ENCODE measurements around the gene OR13A1.
"Not testable (repeated sequence)": the region's sequence is repeated elsewhere in the genome, so short reads cannot be mapped to it uniquely, and the experiment has no call there.

The OR13A1 gene

DNA sequence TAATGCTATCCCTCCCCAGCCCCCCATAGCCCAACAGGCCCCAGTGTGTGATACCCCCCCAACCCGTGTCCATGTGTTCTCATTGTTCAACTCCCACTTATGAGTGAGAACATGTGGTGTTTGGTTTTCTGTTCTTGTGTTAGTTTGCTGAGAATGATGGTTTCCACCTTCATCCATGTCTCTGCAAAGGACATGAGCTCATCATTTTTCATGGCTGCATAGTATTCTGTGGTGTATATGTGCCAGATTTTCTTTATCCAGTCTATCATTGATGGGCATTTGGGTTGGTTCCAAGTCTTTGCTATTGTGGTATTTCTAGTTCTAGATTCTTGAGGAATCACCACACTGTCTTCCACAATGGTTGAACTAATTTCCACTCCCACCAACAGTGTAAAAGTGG, 11.5 kb upstream of the OR13A1 start:
- H3K4me3 ChIP-seq (ENCODE audit: low read length in 2 of 2); H3K9me3 ChIP-seq (replicated peaks in 1 of 2; ENCODE audit: control insufficient read depth in 2 of 2, insufficient read depth in 1 of 2, low read depth in 1 of 2, low read length in 2 of 2); H3K27me3 ChIP-seq (ENCODE audit: control insufficient read depth in 3 of 3, insufficient read depth in 3 of 3, low read depth in 1 of 3, low read length in 3 of 3); H2AK5ac ChIP-seq (ENCODE audit: low read depth, low read length); H2BK12ac ChIP-seq (ENCODE audit: low read length); DNase-seq (ENCODE audit: low spot score); H3K4ac ChIP-seq (ENCODE audit: low read length); H3K14ac ChIP-seq (ENCODE audit: low read length); H3K79me1 ChIP-seq (ENCODE audit: low read depth, low read length); H4K8ac ChIP-seq (ENCODE audit: low read depth, low read length); H3K4me1 ChIP-seq (ENCODE audit: control insufficient read depth in 2 of 2, insufficient read depth in 1 of 2, low read depth in 1 of 2, low read length in 2 of 2); H3K23ac ChIP-seq (ENCODE audit: low read depth, low read length, poor library complexity); H3K4me2 ChIP-seq (ENCODE audit: insufficient read depth, low read length, poor library complexity, severe bottlenecking); H3K36me3 ChIP-seq (replicated peaks in 1 of 2; ENCODE audit: control insufficient read depth in 2 of 2, insufficient read depth in 2 of 2, low read length in 2 of 2); H3K9ac ChIP-seq (ENCODE audit: low read depth, low read length, poor library complexity); H3K27ac ChIP-seq (replicated peaks; ENCODE audit: low read length); H2BK5ac ChIP-seq (ENCODE audit: low read length); H2BK15ac ChIP-seq (ENCODE audit: low read length); H2BK120ac ChIP-seq (ENCODE audit: low read depth, low read length); H2AFZ ChIP-seq (ENCODE audit: low read length); H3K18ac ChIP-seq (ENCODE audit: low read length); H4K91ac ChIP-seq (ENCODE audit: low read depth, low read length, poor library complexity): not testable (repeated sequence)
- no CpG with 5 or more reads among the region's 1 CpG for WGBS, 2 donors (ENCODE audit: extremely low coverage in 2 of 2, insufficient read length in 2 of 2, insufficient replicate concordance in 1 of 2)

DNA sequence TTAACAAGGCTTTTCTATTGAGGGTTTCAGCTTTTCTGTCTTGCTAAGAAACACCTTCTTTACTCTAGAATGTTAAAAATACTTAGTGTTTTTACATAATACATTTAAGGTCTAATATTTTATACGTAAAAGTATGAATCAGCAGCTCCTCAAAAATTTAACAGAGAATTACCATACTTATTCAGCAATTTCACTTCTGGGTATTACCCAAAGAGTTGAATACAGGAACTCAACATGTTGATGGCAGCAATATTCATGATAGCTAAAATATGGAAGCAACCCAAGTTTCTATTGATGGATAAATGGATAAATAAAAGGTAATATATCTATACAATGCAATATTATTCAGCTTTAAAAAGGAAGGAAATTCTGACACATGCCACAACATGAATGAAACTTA, 9.7 kb upstream of the OR13A1 start:
- Histone ChIP-seq H2BK120ac (ENCODE audit: low read depth, low read length) (no peak overlapping the region), H3K4me3 (ENCODE audit: low read length in 2 of 2) (no peak overlapping the region), H2BK5ac (ENCODE audit: low read length) (no peak overlapping the region), H3K14ac (ENCODE audit: low read length) (no peak overlapping the region), H3K4me1 (ENCODE audit: control insufficient read depth in 2 of 2, insufficient read depth in 1 of 2, low read depth in 1 of 2, low read length in 2 of 2) (no peaks in the 10 kb centered on the region), H2AFZ (ENCODE audit: low read length) (no peak overlapping the region), H2AK5ac (ENCODE audit: low read depth, low read length) (no peak overlapping the region), H3K79me1 (ENCODE audit: low read depth, low read length) (no peaks in the 10 kb centered on the region), H2BK15ac (ENCODE audit: low read length) (no peak overlapping the region), H4K8ac (ENCODE audit: low read depth, low read length) (no peak overlapping the region), H2BK12ac (ENCODE audit: low read length) (no peak overlapping the region), H4K91ac (ENCODE audit: low read depth, low read length, poor library complexity) (no peak overlapping the region), H3K9me3 (replicated peaks in 1 of 2; ENCODE audit: control insufficient read depth in 2 of 2, insufficient read depth in 1 of 2, low read depth in 1 of 2, low read length in 2 of 2) (no peaks in the 10 kb centered on the region), H3K9ac (ENCODE audit: low read depth, low read length, poor library complexity) (no peak overlapping the region), H3K18ac (ENCODE audit: low read length) (no peak overlapping the region), H3K27me3 (ENCODE audit: control insufficient read depth in 3 of 3, insufficient read depth in 3 of 3, low read depth in 1 of 3, low read length in 3 of 3) (no peaks in the 10 kb centered on the region), H3K36me3 (replicated peaks in 1 of 2; ENCODE audit: control insufficient read depth in 2 of 2, insufficient read depth in 2 of 2, low read length in 2 of 2) (no peaks in the 10 kb centered on the region), H3K27ac (replicated peaks; ENCODE audit: low read length) (no peak overlapping the region), H3K4ac (ENCODE audit: low read length) (no peak overlapping the region), H3K23ac (ENCODE audit: low read depth, low read length, poor library complexity) (no peak overlapping the region), H3K4me2 (ENCODE audit: insufficient read depth, low read length, poor library complexity, severe bottlenecking) (no peak overlapping the region)
- DNase-seq (ENCODE audit: low spot score), result no peak
- no CpG with 5 or more reads among the region's 1 CpG for WGBS, 2 donors (ENCODE audit: extremely low coverage in 2 of 2, insufficient read length in 2 of 2, insufficient replicate concordance in 1 of 2)

DNA sequence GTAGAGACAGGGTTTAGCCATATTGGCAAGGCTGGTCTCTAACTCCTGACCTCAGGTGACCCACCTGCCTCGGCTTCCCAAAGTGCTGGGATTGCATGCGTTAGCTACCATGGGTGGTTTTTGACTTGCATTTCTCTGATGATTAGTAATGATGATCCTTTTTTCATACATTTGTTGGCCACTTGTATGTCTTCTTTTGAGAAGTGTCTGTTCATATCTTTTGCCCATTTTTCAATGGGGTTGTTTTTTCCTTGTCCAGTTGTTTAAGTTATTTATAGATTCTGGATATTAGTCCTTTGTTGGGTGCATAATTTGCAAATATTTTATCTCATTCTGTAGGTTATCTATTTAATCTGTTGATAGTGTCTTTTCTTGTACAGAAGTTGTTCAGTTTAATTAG, 4.3 kb upstream of the OR13A1 start:
- H2BK12ac ChIP-seq (ENCODE audit: low read length), result no peak overlapping the region
- H3K4me3 ChIP-seq (ENCODE audit: low read length in 2 of 2), result no peak overlapping the region
- no peak overlapping the region for H2AFZ ChIP-seq (ENCODE audit: low read length)
- H3K14ac ChIP-seq (ENCODE audit: low read length), result no peak overlapping the region
- no peak overlapping the region for H3K27ac ChIP-seq (replicated peaks; ENCODE audit: low read length)
- H3K4ac ChIP-seq (ENCODE audit: low read length), result no peak overlapping the region
- no peak overlapping the region for H3K18ac ChIP-seq (ENCODE audit: low read length)
- no peak overlapping the region for H2BK5ac ChIP-seq (ENCODE audit: low read length)
- H2BK15ac ChIP-seq (ENCODE audit: low read length), result no peak overlapping the region
- no peaks in the 10 kb centered on the region for H3K27me3 ChIP-seq (ENCODE audit: control insufficient read depth in 3 of 3, insufficient read depth in 3 of 3, low read depth in 1 of 3, low read length in 3 of 3)
- H3K36me3 ChIP-seq (replicated peaks in 1 of 2; ENCODE audit: control insufficient read depth in 2 of 2, insufficient read depth in 2 of 2, low read length in 2 of 2), result no peaks in the 10 kb centered on the region
- no peak overlapping the region for H2BK120ac ChIP-seq (ENCODE audit: low read depth, low read length)
- no peak overlapping the region for H4K8ac ChIP-seq (ENCODE audit: low read depth, low read length)
- no peak for DNase-seq (ENCODE audit: low spot score)
- H3K79me1 ChIP-seq (ENCODE audit: low read depth, low read length), result no peaks in the 10 kb centered on the region
- no peaks in the 10 kb centered on the region for H3K4me1 ChIP-seq (ENCODE audit: control insufficient read depth in 2 of 2, insufficient read depth in 1 of 2, low read depth in 1 of 2, low read length in 2 of 2)
- no peak overlapping the region for H3K4me2 ChIP-seq (ENCODE audit: insufficient read depth, low read length, poor library complexity, severe bottlenecking)
- H3K23ac ChIP-seq (ENCODE audit: low read depth, low read length, poor library complexity), result no peak overlapping the region
- no peak overlapping the region for H3K9ac ChIP-seq (ENCODE audit: low read depth, low read length, poor library complexity)
- H2AK5ac ChIP-seq (ENCODE audit: low read depth, low read length), result no peak overlapping the region
- no peak overlapping the region for H4K91ac ChIP-seq (ENCODE audit: low read depth, low read length, poor library complexity)
- no peaks in the 10 kb centered on the region for H3K9me3 ChIP-seq (replicated peaks in 1 of 2; ENCODE audit: control insufficient read depth in 2 of 2, insufficient read depth in 1 of 2, low read depth in 1 of 2, low read length in 2 of 2)
- no CpG with 5 or more reads among the region's 2 CpGs for WGBS, 2 donors (ENCODE audit: extremely low coverage in 2 of 2, insufficient read length in 2 of 2, insufficient replicate concordance in 1 of 2)

DNA sequence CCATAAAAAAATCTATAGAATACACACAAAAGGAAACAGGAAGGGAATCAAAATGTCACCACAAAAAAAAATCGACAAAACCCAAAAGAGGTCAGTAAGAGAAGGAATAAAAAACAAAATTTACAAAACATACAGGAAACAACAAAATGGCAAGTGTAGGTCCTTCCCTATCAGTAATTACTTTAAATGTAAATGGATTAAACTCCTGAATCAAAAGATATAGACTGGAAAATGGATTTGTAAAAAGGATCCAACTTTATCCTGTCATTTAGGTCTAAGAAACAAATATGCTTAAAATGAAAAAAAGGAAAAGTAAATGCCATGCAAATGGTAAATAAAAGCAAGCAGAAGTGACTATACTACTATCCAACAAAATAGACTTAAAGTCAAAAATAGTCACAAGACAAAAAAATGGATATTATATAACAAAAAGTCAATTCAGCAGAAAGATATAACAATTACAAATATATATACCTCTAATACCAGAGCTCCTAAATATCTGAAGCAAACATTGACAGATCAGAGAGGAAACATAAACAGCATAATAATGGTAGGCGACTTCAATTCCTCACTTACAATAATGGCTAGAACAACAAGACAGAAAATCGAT, 2.0 kb downstream of the OR13A1 start:
- H3K23ac ChIP-seq (ENCODE audit: low read depth, low read length, poor library complexity), result no peak overlapping the region
- no peaks in the 10 kb centered on the region for H3K4me1 ChIP-seq (ENCODE audit: control insufficient read depth in 2 of 2, insufficient read depth in 1 of 2, low read depth in 1 of 2, low read length in 2 of 2)
- no peak overlapping the region for H2AFZ ChIP-seq (ENCODE audit: low read length)
- no peaks in the 10 kb centered on the region for H3K36me3 ChIP-seq (replicated peaks in 1 of 2; ENCODE audit: control insufficient read depth in 2 of 2, insufficient read depth in 2 of 2, low read length in 2 of 2)
- no peak overlapping the region for H2BK5ac ChIP-seq (ENCODE audit: low read length)
- no peak overlapping the region for H3K18ac ChIP-seq (ENCODE audit: low read length)
- no peak overlapping the region for H4K91ac ChIP-seq (ENCODE audit: low read depth, low read length, poor library complexity)
- H4K8ac ChIP-seq (ENCODE audit: low read depth, low read length), result no peak overlapping the region
- no peak overlapping the region for H3K4me2 ChIP-seq (ENCODE audit: insufficient read depth, low read length, poor library complexity, severe bottlenecking)
- no peak overlapping the region for H3K9ac ChIP-seq (ENCODE audit: low read depth, low read length, poor library complexity)
- no peak overlapping the region for H3K27ac ChIP-seq (replicated peaks; ENCODE audit: low read length)
- H3K4ac ChIP-seq (ENCODE audit: low read length), result no peak overlapping the region
- no peak overlapping the region for H3K14ac ChIP-seq (ENCODE audit: low read length)
- H2BK15ac ChIP-seq (ENCODE audit: low read length), result no peak overlapping the region
- H3K9me3 ChIP-seq (replicated peaks in 1 of 2; ENCODE audit: control insufficient read depth in 2 of 2, insufficient read depth in 1 of 2, low read depth in 1 of 2, low read length in 2 of 2), result no peaks in the 10 kb centered on the region
- no peaks in the 10 kb centered on the region for H3K79me1 ChIP-seq (ENCODE audit: low read depth, low read length)
- no peak overlapping the region for H2AK5ac ChIP-seq (ENCODE audit: low read depth, low read length)
- WGBS, 2 donors (ENCODE audit: extremely low coverage in 2 of 2, insufficient read length in 2 of 2, insufficient replicate concordance in 1 of 2), result no CpG with 5 or more reads among the region's 3 CpGs
- H2BK12ac ChIP-seq (ENCODE audit: low read length), result no peak overlapping the region
- DNase-seq (ENCODE audit: low spot score), result no peak
- no peak overlapping the region for H2BK120ac ChIP-seq (ENCODE audit: low read depth, low read length)
- H3K27me3 ChIP-seq (ENCODE audit: control insufficient read depth in 3 of 3, insufficient read depth in 3 of 3, low read depth in 1 of 3, low read length in 3 of 3), result no peaks in the 10 kb centered on the region
- H3K4me3 ChIP-seq (ENCODE audit: low read length in 2 of 2), result no peak overlapping the region
